GM12801 (cell line): ENCODE results near the gene OBSL1.

Source experiments
- TF ChIP-seq, protein P1 (sequence below): IDR thresholded peaks from one replicate; pipeline ENCODE4 v1.5.1; 2011; ENCODE audit warnings: control low read depth; ENCODE audit not compliant: insufficient read length; ENCODE audit errors: extremely low read depth

Gene OBSL1

DNA sequence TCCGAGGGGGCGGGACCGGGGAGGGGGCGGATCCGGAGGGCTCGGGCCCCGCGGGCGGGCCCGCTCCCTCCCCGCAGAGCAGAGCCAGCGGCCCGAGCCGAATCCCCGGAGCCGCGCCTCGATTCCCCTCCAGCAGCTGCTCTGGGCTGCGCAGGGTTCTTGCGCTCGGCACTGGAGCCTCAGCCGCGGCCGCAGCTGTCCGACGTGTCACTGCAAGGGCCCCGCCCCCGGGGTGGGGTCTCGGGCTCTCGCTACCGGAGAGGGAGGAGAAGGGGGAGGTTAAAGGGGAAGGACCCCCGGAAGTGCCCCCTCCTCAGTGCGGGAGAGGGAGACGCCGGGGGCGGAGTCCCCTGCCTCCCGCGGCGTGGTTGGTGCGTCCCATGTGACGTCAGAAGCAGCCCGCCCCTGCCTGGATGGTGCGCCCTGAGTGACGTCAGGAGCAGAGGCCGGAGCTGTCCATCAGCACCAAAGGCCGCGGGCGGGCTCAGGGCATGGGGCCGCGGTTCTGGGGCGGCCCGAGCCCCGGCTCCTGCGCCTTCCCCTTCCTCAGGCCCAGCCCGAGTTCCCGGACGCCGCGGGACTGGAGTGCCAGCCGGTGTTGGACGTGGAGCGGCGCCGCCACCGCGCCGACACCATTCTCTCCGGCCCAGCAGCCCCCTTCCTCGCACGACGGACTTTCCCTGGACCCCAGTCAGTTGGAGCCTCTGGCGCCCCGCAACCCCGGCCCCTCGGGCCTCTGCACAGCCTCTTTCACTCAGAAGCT, 27.6 kb downstream of the OBSL1 start, which contains the start of the genes CHPF and TMEM198:
Gene CHPF, minus strand, starts transcription at position 214 of the 763 bp plus-strand sequence. CDS start 271 bp downstream, outside the sequence.
Gene TMEM198, plus strand, starts transcription at position 433 of the 763 bp plus-strand sequence. CDS start 700 bp downstream, outside the sequence.
- TF ChIP-seq, protein P1, sequence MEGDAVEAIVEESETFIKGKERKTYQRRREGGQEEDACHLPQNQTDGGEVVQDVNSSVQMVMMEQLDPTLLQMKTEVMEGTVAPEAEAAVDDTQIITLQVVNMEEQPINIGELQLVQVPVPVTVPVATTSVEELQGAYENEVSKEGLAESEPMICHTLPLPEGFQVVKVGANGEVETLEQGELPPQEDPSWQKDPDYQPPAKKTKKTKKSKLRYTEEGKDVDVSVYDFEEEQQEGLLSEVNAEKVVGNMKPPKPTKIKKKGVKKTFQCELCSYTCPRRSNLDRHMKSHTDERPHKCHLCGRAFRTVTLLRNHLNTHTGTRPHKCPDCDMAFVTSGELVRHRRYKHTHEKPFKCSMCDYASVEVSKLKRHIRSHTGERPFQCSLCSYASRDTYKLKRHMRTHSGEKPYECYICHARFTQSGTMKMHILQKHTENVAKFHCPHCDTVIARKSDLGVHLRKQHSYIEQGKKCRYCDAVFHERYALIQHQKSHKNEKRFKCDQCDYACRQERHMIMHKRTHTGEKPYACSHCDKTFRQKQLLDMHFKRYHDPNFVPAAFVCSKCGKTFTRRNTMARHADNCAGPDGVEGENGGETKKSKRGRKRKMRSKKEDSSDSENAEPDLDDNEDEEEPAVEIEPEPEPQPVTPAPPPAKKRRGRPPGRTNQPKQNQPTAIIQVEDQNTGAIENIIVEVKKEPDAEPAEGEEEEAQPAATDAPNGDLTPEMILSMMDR: no peak

DNA sequence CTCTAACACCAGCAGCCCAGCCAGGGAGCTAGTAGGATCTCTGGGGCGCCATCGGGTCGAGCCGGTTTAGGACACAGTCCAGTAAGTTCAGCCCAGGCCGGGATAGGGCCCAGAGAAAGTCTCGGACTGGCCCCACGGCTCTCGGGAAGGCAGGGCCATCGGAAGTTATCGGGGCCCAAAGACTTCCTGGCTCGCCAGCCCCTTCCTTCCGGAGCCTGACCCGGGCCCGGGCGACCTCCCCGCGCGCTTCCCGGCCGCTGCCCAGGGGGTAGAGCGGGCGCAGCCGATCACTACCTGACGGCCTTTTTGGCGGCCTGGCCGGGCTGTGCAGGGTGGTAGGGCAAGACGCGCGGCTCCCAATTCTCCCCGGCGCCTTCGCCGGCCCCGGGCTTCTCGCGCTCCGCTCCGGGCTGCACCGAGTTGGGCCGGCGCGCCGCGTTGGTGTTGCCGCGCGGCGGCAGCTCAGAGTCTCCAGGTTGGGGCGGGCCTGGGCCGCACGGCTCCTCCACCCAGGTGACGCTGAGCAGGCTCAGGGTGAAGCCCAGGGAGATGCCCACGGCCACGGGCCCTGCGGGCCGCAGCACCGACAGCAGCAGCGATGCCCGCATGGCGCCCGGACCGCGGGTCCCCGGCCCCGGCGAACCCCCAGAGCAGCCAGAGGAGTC, 28.3 kb downstream of the OBSL1 start:
- TF ChIP-seq, protein P1: no peak

DNA sequence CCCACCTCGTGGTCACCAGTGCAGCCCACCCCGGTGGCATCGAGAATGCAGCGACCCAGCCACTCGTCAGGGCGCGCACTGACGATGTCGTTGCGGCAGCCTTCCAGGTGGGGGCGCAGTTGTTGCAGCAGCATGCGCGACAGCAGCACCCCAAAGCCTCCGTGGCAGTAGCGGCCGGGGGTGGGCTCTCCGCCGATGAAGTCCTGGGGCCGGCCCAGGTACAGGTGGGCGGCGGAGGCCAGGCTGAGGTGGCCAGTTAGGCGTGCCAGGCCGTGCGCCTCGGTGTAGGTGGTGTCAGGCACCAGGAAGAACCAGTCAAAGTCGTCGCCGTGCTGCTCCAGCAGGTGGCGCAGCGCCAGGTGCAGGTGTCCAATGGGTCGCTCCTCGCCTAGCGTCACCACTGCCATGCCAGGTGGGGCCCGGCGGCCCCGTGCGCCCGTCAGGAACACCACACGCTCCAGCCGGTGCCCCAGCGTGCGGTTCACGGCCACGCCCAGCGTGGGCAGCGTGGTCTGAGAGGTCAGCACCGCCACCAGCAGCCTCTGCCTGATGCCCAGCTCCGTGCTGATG, 29.6 kb downstream of the OBSL1 start:
- TF ChIP-seq, protein P1: no peak

DNA sequence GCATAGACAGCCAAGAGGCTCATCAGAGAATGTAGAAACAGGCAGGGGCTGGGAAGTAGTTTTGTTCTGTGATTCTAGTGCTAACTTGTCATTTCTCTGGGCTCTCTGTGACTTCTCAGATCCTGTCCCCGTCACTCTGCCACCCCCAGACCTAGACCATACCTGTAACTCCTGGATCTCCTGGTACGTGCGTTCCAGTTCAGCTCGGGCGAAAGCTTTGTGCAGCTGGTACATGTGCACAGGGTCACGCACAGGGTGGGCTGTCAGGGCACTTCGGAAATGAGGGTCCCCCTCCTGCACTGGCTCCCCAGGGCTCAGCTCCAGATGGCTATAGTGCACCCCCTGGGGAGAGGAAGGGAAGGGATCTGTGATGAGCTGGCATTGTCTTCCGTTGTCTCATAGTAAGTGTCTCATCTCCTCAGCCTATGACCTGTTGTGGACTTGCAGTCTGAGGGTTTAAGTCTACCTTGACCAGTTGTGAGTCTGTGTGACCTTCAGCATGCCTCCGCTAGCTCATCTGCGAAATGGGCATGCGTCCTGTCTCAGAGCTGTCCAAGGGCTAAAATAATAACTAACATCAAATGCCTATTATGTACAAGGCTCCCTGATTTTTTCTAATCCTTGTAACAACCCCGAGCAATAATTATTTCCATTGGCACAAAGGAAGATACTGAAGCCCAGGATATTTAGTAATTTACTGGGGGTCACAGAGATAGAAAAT, 30.4 kb downstream of the OBSL1 start:
- TF ChIP-seq, protein P1: no peak

DNA sequence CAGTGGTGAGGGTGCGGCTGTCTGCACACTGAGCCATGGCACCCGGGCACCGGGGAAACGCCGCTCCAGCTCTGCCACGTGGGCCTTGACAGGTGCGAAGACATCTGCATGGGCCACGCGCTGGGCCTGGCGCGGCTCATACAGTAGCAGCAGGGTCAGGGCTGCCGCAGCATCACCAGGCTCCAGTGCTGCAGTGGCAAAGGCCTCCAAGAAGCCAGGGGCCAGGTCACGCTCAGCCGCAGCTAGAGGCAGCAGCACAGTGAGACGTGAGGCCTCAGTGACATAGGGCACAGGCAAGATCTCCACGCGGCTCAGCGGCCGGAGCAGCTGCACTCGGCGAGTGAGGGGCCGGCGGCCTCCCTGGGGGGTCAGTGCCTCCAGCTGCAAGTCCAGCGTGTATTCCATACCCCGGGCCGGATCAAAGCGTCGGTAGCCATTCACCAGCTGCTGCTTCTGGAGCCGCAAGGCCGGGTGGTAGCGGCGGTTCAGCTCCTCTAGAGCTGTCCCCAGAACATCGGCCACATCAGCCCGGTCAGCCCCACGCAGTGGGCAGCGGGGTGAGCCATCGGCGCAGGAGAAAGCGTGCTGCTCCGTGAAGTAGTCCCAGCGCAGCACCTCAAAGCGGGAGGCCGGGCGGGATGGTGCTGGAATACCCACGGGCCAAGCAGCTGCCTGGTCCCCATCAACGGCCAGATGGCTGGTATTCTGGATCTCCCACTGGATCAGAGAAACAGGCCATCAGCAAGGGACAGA, 31.2 kb downstream of the OBSL1 start:
- TF ChIP-seq, protein P1: no peak

DNA sequence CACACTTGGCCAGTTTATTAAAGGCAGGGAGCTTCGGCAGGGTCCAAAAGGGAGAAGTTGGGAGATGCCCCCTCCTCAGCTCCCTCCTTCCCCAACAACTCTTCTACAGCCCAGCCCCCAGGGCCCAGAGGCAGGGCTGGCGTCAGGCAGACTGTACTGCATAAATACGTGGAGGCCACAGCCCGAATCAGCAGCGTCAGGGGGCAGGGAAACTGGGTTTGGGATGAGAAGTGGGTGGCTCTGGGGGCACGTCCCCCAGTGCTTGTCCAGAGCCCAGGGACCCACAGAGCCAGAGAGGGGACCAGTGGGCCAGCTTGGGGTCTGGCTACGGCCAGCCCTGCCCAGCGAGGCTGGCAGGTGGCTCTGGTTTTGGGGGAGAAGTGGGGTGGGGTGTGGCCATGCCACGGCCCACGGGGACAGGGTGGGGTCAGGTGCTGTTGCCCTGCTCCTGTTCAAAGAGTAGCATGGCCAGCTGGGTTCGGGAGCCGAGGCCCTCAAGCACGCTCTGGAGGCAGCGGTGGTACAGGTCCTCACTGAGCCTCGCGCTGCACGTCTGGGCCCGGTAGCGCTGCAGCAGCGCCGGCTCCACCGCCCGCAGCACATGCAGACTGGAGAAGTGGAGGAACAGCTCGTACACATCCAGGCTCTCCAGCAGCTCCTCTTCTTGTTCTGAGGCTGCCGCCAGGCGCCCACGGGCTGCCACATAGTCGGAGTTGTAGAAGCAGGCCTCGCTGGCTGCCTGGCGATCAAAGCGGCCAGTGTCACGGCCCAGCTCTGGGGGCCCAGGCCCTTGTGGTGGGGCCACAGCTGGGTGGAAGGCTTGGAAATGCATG, 32.2 kb downstream of the OBSL1 start:
- TF ChIP-seq, protein P1: no peak
